ENCODE data around the gene WWC1.
A peak's percentile ranks its signal among the peaks of the same experiment; 100 is the strongest.
"Not testable (repeated sequence)": the region's sequence is repeated elsewhere in the genome, so short reads cannot be mapped to it uniquely, and the experiment has no call there.

The WWC1 gene

DNA sequence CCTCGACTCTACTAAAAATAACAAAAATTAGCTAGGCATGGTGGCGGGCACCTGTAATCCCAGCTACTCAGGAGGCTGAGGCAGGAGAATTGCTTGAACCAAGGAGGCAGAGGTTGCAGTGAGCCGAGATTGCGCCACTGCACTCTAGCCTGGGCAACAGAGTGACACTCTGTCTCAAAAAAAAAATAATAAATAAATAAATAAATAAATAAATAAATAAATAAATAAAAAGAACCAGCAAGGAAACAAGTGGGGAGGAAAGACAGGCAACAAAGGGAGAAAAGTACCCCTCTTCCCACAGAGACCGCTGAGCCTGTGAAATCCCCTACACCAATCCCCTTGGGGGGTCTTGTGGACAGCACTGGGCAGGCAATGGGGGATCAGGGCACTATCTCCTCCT, 4.6 kb upstream of the WWC1 start:
- DNase-seq: not testable (repeated sequence)

DNA sequence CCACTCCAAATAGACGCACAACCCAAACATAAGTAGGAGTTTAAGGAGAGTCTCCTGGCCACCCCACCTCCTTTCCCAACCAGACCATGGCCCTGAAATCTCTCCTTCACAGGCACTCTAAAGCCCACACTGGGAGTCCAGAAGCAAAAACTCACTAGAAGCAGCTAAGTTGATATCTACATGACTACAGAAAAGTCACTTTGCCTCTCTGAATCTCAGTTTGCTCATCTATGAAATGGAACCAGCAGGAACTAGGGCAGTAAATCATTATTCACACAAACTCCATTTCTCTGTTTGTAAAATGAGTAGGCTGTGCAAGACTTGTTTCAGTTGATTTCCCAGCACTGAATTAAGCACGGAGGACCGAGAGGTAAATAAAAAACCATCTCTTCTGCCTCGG, 4.1 kb upstream of the WWC1 start:
- DNase-seq: no peak

DNA sequence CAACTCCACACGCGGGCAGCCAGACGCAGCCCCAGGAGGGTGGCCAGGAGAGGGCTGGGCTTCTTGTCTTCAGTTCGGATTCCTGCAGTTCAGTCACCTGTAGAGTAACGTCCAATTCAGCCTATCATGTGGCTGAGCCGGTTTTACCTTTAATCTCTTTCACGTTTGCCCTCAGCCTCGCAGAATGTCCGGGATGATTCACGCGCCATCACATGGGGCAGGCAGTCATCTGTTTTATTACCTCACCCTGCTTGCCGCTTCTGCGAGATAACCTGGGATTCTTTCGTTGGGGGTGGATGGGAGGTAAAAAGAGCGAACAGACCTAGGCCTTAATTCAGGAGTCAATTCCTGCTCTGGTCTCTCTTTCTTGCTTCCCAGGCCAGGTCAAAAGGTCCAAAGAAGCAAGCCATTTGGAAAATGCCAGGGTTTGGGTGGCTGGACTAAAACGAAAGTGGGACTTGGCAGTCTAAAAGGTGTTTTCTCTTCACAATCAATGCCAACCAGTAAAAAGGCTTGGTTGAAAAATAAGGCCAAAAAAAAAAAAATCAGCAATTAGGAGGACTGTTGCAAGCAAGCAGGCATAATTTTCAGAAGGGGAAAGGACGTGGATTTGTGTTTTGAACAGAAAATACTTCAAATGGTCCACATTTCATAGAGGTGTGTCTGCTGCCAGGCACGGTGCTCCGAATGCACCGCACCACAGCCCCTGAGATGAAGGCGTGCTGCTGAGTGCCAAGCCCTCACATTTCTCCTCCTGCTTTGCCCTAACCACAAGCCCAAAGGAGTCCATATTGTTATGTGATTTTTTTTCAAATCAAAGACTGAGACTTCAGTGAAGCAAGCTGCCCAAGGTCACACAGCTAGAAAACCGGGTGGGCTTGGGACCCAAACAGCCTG, 2.8 kb upstream of the WWC1 start:
- DNase-seq: no peak

- no peak for DNase-seq
Observed at GRCh38 chr5:168290902-168291341, 523 bp upstream of the WWC1 start.

DNA sequence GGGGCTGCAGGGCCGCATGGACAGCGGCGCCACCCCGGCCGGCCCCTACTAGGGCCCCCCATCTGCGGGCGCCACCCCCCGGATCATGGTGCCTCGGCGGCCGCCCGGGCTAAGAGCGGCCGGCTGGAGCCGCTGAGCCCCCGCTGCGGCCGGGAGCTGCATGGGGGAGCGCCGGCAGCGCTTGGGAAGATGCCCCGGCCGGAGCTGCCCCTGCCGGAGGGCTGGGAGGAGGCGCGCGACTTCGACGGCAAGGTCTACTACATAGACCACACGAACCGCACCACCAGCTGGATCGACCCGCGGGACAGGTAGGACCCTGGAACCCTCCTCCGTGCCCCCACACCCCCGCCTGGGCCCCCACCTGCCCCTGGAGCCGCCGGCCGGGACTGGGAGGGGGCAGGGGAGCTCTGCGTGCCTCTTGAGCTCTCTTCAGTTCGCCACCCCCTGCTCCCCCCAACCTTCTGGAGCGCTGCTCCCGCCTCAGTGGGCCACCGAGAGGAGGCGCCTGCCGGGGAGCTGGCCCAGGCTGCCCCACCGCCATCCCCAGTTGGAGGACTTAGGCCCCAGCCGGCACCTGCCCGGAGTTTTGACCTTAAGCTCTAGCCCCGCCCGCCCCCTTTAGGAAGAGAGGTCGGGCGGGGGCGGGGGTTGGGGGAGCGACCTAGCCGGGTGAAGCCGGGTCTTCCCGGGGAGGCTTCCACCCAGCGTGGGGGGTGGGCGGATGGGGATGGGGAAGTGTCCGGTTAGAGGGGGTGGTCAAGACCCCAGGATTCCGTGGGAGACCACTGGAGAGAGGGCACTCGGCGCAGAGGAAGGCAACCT, 730 bp downstream of the WWC1 start:
- DNase-seq: no peak

DNA sequence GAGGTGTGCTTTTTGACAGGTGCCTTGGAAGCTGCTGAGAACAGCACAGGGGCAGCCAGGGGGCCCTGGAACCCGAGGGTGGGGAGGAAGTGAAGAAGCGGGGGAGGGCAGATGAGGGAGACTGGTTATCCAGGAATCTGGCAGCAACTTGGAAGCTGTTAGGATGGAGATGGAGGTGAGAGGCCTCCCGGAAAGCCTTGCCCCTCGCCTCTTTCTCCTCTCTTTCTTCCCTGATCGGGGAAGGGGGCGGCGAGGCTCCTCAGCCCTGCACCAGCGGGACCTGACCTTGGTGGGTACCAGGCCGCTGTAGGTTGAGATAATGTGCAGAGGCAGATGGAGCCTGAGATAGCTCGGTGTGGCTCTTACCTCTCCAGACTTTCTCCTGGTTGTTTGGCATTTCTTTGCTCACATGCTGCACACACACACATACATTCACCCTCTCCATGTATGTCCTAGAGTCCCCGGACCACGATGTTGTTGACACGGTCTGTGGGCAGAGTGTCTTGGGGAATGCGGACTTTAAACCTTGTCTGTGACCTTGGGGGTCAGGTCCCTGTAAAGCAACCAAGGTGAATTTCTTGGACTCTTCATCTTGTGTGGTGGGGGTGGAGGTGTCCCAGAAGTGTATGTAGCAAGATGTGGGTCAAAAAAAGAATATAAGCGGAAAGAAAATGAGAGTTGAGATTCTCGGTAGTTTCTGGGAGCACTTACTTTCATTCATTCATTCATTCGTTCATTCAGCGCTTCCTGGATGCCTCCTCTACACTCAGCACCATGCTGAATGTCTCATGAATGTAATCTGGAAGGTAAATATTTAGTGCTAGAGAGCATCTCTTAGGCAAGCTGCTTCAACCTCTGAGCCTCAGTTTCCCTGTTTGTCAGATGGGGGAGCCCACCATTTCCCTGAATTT, 1.6 kb downstream of the WWC1 start:
- DNase-seq: no peak

GRCh38 chr5:168295574-168296201, 4.2 kb downstream of the WWC1 start:
- no peak for DNase-seq

DNA sequence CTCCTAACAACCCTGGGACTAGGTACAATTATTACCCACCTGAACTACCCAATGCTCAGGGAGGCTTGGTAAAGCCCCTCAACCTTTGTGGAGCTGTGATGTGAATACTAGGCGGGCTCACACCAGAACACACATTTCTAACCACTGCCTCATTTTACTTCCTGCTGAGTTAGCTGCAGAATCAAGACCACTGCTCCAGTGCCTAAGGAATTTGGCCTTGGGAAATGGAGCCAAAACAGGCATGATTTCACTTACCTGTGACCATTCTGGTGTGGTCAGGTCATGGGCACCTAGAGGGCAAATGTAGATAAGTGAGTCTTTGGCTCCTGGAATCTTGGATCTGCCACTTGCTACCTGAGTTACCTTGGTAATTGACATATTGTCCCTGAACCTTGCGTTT, 5.2 kb downstream of the WWC1 start:
- no peak for DNase-seq

DNA sequence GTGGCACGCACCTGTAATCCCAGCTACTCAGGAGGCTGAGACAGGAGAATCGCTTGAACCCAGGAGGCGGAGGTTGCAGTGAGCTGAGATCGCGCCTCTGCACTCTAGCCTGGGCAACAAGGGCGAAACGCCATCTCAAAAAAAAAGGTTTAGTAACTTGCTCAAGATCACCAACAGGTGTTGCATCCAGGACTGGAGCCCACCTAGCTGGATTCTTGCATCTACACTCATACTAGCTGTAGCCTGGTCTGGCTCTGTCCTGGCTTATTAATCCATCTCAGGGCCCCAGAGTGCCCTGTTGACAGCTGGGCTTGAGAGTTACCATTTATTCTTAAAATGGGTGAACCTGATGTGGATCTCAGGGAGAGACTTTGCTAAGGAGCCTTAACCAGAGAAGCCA, 7.5 kb downstream of the WWC1 start:
- no peak for DNase-seq

GRCh38 chr5:168299372-168299771, 7.9 kb downstream of the WWC1 start:
- no peak for DNase-seq

DNA sequence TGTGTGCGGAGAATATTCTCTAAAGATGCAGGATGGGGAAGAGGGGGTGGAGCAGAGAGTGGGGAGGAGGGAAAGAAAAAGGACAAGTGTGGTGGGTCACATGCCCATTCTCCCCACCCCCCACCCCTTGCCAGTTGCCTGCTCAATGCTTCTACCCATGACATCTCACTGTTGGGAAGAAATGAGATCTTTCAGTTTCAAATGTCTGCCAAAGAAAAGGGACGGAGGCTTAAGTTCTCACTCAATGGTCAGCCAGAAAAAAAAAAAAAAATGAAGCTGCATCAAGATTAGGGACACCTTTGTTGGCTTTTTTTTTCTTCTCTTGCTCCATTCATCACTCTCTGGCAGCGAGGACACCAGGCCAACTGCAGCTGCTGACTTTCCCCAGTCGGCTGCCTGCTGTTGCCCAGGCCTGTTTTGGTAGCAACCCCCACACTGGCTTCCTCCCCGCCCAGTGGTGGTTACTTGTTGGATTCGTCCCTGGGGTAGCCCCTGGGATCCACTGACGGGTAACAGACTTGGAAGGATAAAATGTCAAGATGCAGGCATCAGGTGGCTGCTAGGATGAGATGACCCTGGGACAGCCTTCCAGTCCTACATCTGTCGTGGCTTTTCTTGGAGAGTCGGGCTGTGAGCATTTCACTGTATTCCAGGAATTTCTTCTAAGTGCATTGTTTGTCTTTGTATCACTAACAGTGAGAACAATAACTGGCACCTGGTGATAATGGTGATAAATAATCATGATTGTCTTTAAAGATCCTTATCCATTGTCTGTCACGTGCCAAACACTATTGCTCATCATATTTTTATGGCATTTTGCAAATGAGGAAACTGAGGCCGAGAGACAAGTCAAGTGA, 9.1 kb downstream of the WWC1 start:
- DNase-seq: no peak

DNA sequence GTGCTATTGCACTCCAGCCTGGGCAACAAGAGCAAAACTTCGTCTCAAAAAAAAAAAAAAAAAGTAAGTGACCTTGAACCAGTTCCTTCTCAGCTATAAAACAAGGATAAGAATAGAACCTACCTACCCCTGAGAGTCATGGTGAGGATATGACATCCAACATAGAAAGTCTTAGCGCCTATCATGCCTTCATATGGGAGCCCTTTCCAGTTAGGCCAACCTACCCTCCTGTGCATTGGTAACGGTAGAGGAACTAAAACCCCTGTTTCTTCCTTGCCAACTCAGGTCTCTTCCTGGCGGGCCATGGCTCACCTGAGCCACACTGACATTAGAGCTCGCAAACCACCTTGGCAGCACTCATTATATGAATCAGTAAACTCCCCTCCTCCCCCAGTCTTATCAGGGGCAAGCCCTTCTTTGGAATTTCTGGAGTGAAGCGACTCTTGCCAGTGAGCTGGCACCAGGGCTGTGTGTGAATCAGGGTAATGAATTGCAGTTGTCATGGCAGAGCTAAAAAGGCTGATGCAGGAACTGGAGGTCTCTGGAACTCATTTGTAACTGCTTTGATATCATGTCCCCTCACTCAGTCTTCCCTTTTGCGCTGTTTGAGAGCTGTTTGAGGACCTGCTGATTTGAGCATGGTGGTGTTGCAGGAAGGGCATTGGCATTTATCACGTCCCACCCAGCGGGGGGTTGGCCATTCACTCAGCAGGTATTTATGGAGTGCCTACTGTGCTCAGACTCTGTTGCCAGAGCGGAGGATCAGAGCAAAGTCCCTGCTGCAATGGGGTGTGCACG, 10.3 kb downstream of the WWC1 start:
- peak in 1 of 2 experiments; percentile 14 for DNase-seq

- no peak for DNase-seq
Observed at GRCh38 chr5:168302785-168303184, 11.3 kb downstream of the WWC1 start.

DNA sequence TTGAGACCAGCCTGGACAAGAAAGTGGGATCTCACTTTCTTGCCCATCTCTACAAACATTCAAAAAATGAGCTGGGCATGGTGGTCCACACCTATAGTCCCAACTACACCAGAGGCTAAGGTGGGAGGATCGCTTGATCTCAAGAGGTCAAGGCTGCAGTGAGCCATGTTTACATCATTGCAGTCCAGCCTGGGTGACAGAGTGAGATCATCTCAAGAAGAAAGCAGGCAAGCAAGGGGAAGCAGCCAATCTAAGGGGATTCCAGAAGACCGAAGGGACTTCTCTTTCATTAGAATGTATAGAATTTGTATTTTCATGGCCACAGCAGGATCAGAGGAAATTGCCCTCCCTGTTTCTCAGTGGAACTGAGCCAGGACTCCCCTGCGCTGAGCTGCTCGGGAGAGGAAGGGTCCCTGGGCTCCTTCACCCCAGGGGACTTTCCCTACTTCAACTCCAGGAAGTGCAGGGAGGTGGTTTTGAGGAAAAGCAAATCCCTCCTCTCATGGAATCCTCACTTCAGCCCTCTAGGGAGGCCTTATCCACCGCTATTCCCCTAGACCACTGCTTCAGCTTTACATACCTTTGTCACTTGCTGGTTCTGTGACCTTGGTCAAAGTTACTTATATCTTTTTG, 12.1 kb downstream of the WWC1 start:
- DNase-seq: no peak

GRCh38 chr5:168304349-168304748, 12.9 kb downstream of the WWC1 start:
- DNase-seq: no peak

DNA sequence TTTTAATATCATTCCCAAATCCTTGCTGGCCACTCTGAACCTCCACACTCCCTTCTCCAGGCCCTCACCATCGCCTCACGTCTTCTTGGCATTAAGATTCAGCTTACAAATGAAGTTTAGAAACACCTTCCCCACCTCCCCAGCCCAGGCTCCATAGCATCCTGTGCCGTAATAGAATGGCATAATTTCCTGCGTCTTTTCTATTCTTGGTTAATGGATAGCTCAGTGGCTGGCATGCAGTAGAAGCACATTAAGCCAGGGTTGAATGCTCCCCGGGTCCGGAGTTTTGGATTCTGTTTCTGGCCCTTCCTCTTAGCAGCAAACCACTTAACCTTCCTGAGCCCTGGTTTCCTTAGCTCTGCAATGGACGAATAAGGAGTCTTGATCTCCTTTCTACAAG, 13.8 kb downstream of the WWC1 start:
- DNase-seq: no peak

- DNase-seq: no peak
Observed at GRCh38 chr5:168307022-168307421, 15.6 kb downstream of the WWC1 start.

- DNase-seq: no peak
Observed at GRCh38 chr5:168307925-168308584, 16.6 kb downstream of the WWC1 start.

GRCh38 chr5:168308976-168309598, 17.6 kb downstream of the WWC1 start:
- DNase-seq: no peak

Measured in NCI-H2081 (cell line).